PC-3 (cell line): ENCODE results near the gene GABRG2. TPM values are rescaled to one million over a fixed set of nuclear protein-coding genes. Genes with fewer than 3 reads are reported as not detected.

Experiments
- ATAC-seq: fragments of 200-7000 bp; cut with Tn5 transposase; 2 replicates; pipeline ENCODE4 v1.9.1; 2020; ENCODE audit warnings: mild to moderate bottlenecking, moderate library complexity
- BruUV-seq: library from RNA; stranded (reverse); fragments of 400-500 nt; replicated peaks from 2 replicates; lab custom pipeline; 2021; lab: Mats Ljungman, UMichigan
- CTCF ChIA-PET: fragments of 300-600 bp; sonication (Branson Sonifier 250); formaldehyde crosslinking; loops from one replicate; lab custom pipeline; 2022; ENCODE audit warnings: antibody characterized with exemption; lab: Charles Lee
- POLR2A ChIA-PET: fragments of 300-600 bp; sonication (Branson Sonifier 250); formaldehyde crosslinking; loops from one replicate; lab custom pipeline; 2022; ENCODE audit warnings: antibody characterized with exemption; ENCODE audit not compliant: unreplicated experiment; lab: Charles Lee
- DNase-seq: peaks from one replicate; pipeline ENCODE4 v3.0.0-alpha.2; 2015
- H2AFZ ChIP-seq: fragments of 300-600 bp; sonication (generic); 2 replicates; pipeline ENCODE4 v1.6.0; 2016; ENCODE audit warnings: antibody characterized with exemption, low read length
- H3F3A ChIP-seq: fragments of 300-600 bp; sonication (generic); one replicate; pipeline ENCODE4 v1.6.0; 2017; ENCODE audit warnings: antibody characterized with exemption, low read length, control low read depth, mild to moderate bottlenecking; ENCODE audit not compliant: unreplicated experiment
- H3K27ac ChIP-seq: fragments of 300-600 bp; sonication (generic); 2 replicates; pipeline ENCODE4 v1.5.1; 2016; ENCODE audit warnings: mild to moderate bottlenecking, low read length
- H3K27me3 ChIP-seq: fragments of 300-600 bp; sonication (generic); 2 replicates; pipeline ENCODE4 v1.6.1; 2016; ENCODE audit warnings: low read length, mixed read lengths
- H3K36me3 ChIP-seq: fragments of 300-600 bp; sonication (generic); 2 replicates; pipeline ENCODE4 v1.6.1; 2016; ENCODE audit warnings: low read depth, mixed run types, low read length, mixed read lengths
- H3K4me1 ChIP-seq: fragments of 300-600 bp; sonication (generic); 2 replicates; pipeline ENCODE4 v1.5.1; 2016; ENCODE audit warnings: low read length; ENCODE audit not compliant: insufficient read depth
- H3K4me2 ChIP-seq: fragments of 300-600 bp; sonication (generic); 2 replicates; pipeline ENCODE4 v1.6.0; 2016; ENCODE audit warnings: low read length
- H3K4me3 ChIP-seq: fragments of 300-600 bp; sonication (generic); 2 replicates; pipeline ENCODE4 v1.5.1; 2016; ENCODE audit warnings: mild to moderate bottlenecking, low read length, mixed read lengths
- H3K79me2 ChIP-seq: fragments of 300-600 bp; sonication (generic); 2 replicates; pipeline ENCODE4 v1.6.1; 2017; ENCODE audit warnings: low read length, mixed read lengths
- H3K9ac ChIP-seq: fragments of 300-600 bp; sonication (generic); 2 replicates; pipeline ENCODE4 v1.6.0; 2016; ENCODE audit warnings: mild to moderate bottlenecking, low read length
- H3K9me2 ChIP-seq: fragments of 300-600 bp; sonication (generic); replicated peaks from 2 replicates; pipeline ENCODE4 v1.6.1; 2016; ENCODE audit warnings: mixed run types, low read length, mixed read lengths
- H3K9me3 ChIP-seq: fragments of 300-600 bp; sonication (generic); 2 replicates; pipeline ENCODE4 v1.6.1; 2016; ENCODE audit warnings: low read length, mixed read lengths
- H4K20me1 ChIP-seq: fragments of 300-600 bp; sonication (generic); 2 replicates; pipeline ENCODE4 v1.6.1; 2016; ENCODE audit warnings: low read length, mixed read lengths
- EZH2 ChIP-seq: fragments of 300-600 bp; sonication (generic); IDR thresholded peaks from one replicate; pipeline ENCODE4 v1.6.1; 2017; ENCODE audit warnings: antibody characterized with exemption, mild to moderate bottlenecking, low read length; ENCODE audit not compliant: unreplicated experiment
- EZH2phosphoT487 ChIP-seq: fragments of 300-600 bp; sonication (generic); IDR thresholded peaks from 2 replicates; pipeline ENCODE4 v1.6.1; 2018; ENCODE audit warnings: mild to moderate bottlenecking, antibody characterized with exemption, low read length, borderline replicate concordance
- intact Hi-C: fragments of 100-400 bp; cut with micrococcal nuclease; formaldehyde crosslinking; loops from 2 replicates; pipeline ENCODE4 v1.9.0; 2023
- total RNA-seq: library from RNA; depleted of rRNA; stranded (reverse); fragments of >200 nt; gene quantifications from 2 replicates; pipeline ENCODE4 v1.2.3, GENCODE V29; 2014
- TF ChIP-seq, protein P1 (sequence below): fragments of 300-600 bp; sonication (generic); conservative IDR thresholded peaks from 2 replicates; pipeline ENCODE4 v1.5.1; 2017; ENCODE audit warnings: antibody characterized with exemption, low read depth, mild to moderate bottlenecking, low read length

GABRG2 gene
- total RNA-seq, 1 experiment from 2014 or later: not detected

DNA sequence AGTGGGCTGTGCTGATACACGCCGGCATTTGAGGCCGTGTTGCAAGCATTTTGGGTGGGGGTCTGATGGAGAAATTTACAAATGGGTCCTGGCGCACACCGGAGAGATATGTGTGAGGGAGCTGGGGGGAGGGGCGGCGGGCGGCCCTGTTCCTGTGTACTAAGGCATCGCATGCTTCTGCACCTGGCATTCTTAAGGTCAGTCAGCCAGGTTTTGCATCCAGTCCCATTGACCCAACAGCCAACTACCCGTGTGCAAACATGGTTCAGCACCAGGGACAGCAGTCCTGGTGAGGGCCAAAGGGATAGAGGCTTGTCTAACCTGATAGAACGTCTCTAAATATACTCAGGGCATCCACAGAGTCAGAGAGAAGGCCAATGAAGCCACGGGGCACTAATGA is 839 bp downstream of the GABRG2 start:
- Histone ChIP-seq H3K9me2 (no peaks in the 10 kb centered on the region), H3K4me1 (no peaks in the 10 kb centered on the region), H3K79me2 (no peaks in the 10 kb centered on the region), H2AFZ (no peak overlapping the region), H4K20me1 (no peaks in the 10 kb centered on the region), H3K9ac (no peak overlapping the region), H3K4me2 (no peak overlapping the region), H3K4me3 (no peak overlapping the region), H3K27ac (no peak overlapping the region), H3K27me3 (no peaks in the 10 kb centered on the region), H3K9me3 (no peaks in the 10 kb centered on the region), H3K36me3 (no peaks in the 10 kb centered on the region), H3F3A (no peaks in the 10 kb centered on the region)
- intact Hi-C loops: no loop called here
- peak; percentile 65 for DNase-seq
- no TSS peak for BruUV-seq
- POLR2A ChIA-PET: no interaction called here
- CTCF ChIA-PET: no interaction called here
- no peak for ATAC-seq
- no peak for TF ChIP-seq EZH2phosphoT487
- TF ChIP-seq, protein P1, sequence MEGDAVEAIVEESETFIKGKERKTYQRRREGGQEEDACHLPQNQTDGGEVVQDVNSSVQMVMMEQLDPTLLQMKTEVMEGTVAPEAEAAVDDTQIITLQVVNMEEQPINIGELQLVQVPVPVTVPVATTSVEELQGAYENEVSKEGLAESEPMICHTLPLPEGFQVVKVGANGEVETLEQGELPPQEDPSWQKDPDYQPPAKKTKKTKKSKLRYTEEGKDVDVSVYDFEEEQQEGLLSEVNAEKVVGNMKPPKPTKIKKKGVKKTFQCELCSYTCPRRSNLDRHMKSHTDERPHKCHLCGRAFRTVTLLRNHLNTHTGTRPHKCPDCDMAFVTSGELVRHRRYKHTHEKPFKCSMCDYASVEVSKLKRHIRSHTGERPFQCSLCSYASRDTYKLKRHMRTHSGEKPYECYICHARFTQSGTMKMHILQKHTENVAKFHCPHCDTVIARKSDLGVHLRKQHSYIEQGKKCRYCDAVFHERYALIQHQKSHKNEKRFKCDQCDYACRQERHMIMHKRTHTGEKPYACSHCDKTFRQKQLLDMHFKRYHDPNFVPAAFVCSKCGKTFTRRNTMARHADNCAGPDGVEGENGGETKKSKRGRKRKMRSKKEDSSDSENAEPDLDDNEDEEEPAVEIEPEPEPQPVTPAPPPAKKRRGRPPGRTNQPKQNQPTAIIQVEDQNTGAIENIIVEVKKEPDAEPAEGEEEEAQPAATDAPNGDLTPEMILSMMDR: no peak
- TF ChIP-seq EZH2: no peak

DNA sequence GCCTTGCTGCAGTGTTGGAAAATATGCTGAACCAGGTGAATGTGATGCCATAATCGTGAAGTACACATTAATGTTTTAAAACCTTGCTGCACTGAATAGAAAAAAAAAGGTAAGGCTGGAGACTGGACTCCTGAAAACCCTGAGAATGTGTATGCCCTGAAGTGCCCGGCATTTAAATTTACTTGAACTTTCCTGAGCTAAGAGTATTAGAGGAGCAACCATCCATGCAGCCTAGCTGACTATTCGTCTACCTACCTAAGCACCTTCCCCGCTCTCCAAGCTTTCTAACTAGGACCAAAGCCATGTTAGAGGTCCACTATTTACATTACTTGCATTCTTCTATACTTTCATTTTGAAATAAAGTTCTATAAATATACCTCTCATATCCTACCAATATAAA is 1.4 kb downstream of the GABRG2 start:
- BruUV-seq: no TSS peak
- CTCF ChIA-PET: no interaction called here
- no peak for ATAC-seq
- H3K27me3 ChIP-seq: no peaks in the 10 kb centered on the region
- POLR2A ChIA-PET: no interaction called here
- TF ChIP-seq, protein P1: no peak
- TF ChIP-seq EZH2phosphoT487 (no peak), EZH2 (no peak)
- H3K9me2 ChIP-seq: no peaks in the 10 kb centered on the region
- H3K4me3 ChIP-seq: no peak overlapping the region
- intact Hi-C loops: no loop called here
- no peaks in the 10 kb centered on the region for H3F3A ChIP-seq
- H3K27ac ChIP-seq: no peak overlapping the region
- DNase-seq: no peak
- no peaks in the 10 kb centered on the region for H3K4me1 ChIP-seq
- H3K36me3 ChIP-seq: no peaks in the 10 kb centered on the region
- H3K9ac ChIP-seq: no peak overlapping the region
- no peak overlapping the region for H2AFZ ChIP-seq
- H3K4me2 ChIP-seq: no peak overlapping the region
- H4K20me1 ChIP-seq: no peaks in the 10 kb centered on the region
- no peaks in the 10 kb centered on the region for H3K9me3 ChIP-seq
- no peaks in the 10 kb centered on the region for H3K79me2 ChIP-seq

DNA sequence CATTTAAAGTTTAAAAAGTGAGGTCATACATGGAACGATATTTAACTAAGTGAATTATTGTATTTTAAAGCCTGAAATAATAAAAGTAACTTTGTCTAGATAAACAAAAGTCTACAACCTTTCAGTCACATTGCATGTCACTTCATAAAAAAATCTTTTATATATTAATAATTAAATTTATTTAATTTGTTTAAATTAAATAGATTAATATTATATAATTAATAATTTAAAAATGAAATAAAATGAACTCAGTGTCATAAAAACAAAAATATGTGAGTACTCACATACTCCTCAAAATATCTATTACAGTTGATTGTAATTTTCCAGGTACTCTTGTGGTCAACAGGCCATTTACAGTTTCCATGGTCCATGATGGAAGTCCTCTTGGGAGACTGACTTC is 11.2 kb downstream of the GABRG2 start:
- no peaks in the 10 kb centered on the region for H3F3A ChIP-seq
- intact Hi-C loops: no loop called here
- H3K4me2 ChIP-seq: no peak overlapping the region
- no peak overlapping the region for H3K4me3 ChIP-seq
- no peaks in the 10 kb centered on the region for H4K20me1 ChIP-seq
- ChIA-PET CTCF (no interaction called here), POLR2A (no interaction called here)
- TF ChIP-seq EZH2phosphoT487 (no peak), EZH2 (no peak)
- TF ChIP-seq, protein P1: no peak
- H3K27me3 ChIP-seq: 0 out of 2 replicates have a peak, but pooled peaks cover 2% of the 10 kb centered on the region
- no peak overlapping the region for H2AFZ ChIP-seq
- ATAC-seq (no peak), DNase-seq (no peak)
- H3K27ac ChIP-seq: no peak overlapping the region
- H3K9me2 ChIP-seq: no peaks in the 10 kb centered on the region
- H3K4me1 ChIP-seq: no peaks in the 10 kb centered on the region
- BruUV-seq: no TSS peak
- no peak overlapping the region for H3K9ac ChIP-seq
- H3K9me3 ChIP-seq: no peaks in the 10 kb centered on the region
- no peaks in the 10 kb centered on the region for H3K36me3 ChIP-seq
- no peaks in the 10 kb centered on the region for H3K79me2 ChIP-seq
